ENCODE measurements around the gene TMEM47. TPM values are rescaled to one million over a fixed set of nuclear protein-coding genes. Genes with fewer than 3 reads are reported as not detected.

TMEM47 gene
- total RNA-seq, 4 donors from 2014 or later, result 7.8 to 12.7 (median 10.5) TPM

- no peaks in the 10 kb centered on the region for H3K9me3 ChIP-seq
- DNase-seq (ENCODE audit: low spot score in 2 of 2), result peak in 1 of 2 donors; percentile 59
- WGBS, result 34% methylated on average over 15 of the region's 27 CpGs
- H3K4me3 ChIP-seq, result peak overlapping the region; percentile 66
- no peaks in the 10 kb centered on the region for H3K27me3 ChIP-seq
- TF ChIP-seq POLR2A (IDR thresholded peaks at IDR 0.05), result no peak
- no peak for TF ChIP-seq CTCF (IDR thresholded peaks at IDR 0.05)
- no peak for TF ChIP-seq EP300 (IDR thresholded peaks at IDR 0.05)
- no peak for TF ChIP-seq POLR2AphosphoS5 (IDR thresholded peaks at IDR 0.05)
- H3K27ac ChIP-seq, result peak overlapping the region; percentile 81
- H3K4me1 ChIP-seq, result no peaks in the 10 kb centered on the region
- no peaks in the 10 kb centered on the region for H3K36me3 ChIP-seq
These were observed 631 bp downstream of the TMEM47 start for GRCh38 chrX:34656467-34656841.

- H3K36me3 ChIP-seq, result no peaks in the 10 kb centered on the region
- no peak for DNase-seq (ENCODE audit: low spot score in 2 of 2)
- no peaks in the 10 kb centered on the region for H3K4me1 ChIP-seq
- H3K27me3 ChIP-seq, result no peaks in the 10 kb centered on the region
- H3K27ac ChIP-seq, result peak overlapping the region; percentile 81
- H3K4me3 ChIP-seq, result peak overlapping the region; percentile 66
- TF ChIP-seq POLR2A (IDR thresholded peaks at IDR 0.05), result no peak
- no peak for TF ChIP-seq POLR2AphosphoS5 (IDR thresholded peaks at IDR 0.05)
- no peak for TF ChIP-seq CTCF (IDR thresholded peaks at IDR 0.05)
- TF ChIP-seq EP300 (IDR thresholded peaks at IDR 0.05), result no peak
- 33% methylated on average over 25 of the region's 25 CpGs for WGBS
- H3K9me3 ChIP-seq, result no peaks in the 10 kb centered on the region
These were observed 1.3 kb downstream of the TMEM47 start for GRCh38 chrX:34655501-34656455.

GRCh38 chrX:34654696-34655490 lies 2.2 kb downstream of the TMEM47 start:
- 44% methylated on average over 9 of the region's 9 CpGs for WGBS
- no peak for DNase-seq (ENCODE audit: low spot score in 2 of 2)
- Histone ChIP-seq H3K4me3 (peak overlapping the region; percentile 66), H3K27me3 (no peaks in the 10 kb centered on the region), H3K9me3 (no peaks in the 10 kb centered on the region), H3K36me3 (no peaks in the 10 kb centered on the region), H3K27ac (peak overlapping the region; percentile 81), H3K4me1 (no peaks in the 10 kb centered on the region)
- no peak for TF ChIP-seq POLR2AphosphoS5 (IDR thresholded peaks at IDR 0.05)
- no peak for TF ChIP-seq EP300 (IDR thresholded peaks at IDR 0.05)
- TF ChIP-seq POLR2A (IDR thresholded peaks at IDR 0.05), result no peak
- TF ChIP-seq CTCF (IDR thresholded peaks at IDR 0.05), result no peak

GRCh38 chrX:34653811-34654210 lies 3.3 kb downstream of the TMEM47 start:
- H3K27ac ChIP-seq, result peak overlapping the region; percentile 4
- H3K4me3 ChIP-seq, result peak overlapping the region; percentile 66
- DNase-seq (ENCODE audit: low spot score in 2 of 2), result no peak
- no peaks in the 10 kb centered on the region for H3K27me3 ChIP-seq
- H3K36me3 ChIP-seq, result no peaks in the 10 kb centered on the region
- no peaks in the 10 kb centered on the region for H3K9me3 ChIP-seq
- WGBS, result 67% methylated on average over 6 of the region's 6 CpGs
- no peaks in the 10 kb centered on the region for H3K4me1 ChIP-seq
- TF ChIP-seq CTCF (IDR thresholded peaks at IDR 0.05) (no peak), POLR2AphosphoS5 (IDR thresholded peaks at IDR 0.05) (no peak), EP300 (IDR thresholded peaks at IDR 0.05) (no peak), POLR2A (IDR thresholded peaks at IDR 0.05) (no peak)

GRCh38 chrX:34642849-34643248 lies 14.2 kb downstream of the TMEM47 start:
- Histone ChIP-seq H3K36me3 (no peaks in the 10 kb centered on the region), H3K4me3 (no peak overlapping the region), H3K9me3 (no peaks in the 10 kb centered on the region), H3K27ac (no peak overlapping the region), H3K27me3 (no peaks in the 10 kb centered on the region), H3K4me1 (no peaks in the 10 kb centered on the region)
- WGBS, result 79% methylated on average over 2 of the region's 2 CpGs
- TF ChIP-seq EP300 (IDR thresholded peaks at IDR 0.05) (no peak), POLR2AphosphoS5 (IDR thresholded peaks at IDR 0.05) (no peak), CTCF (IDR thresholded peaks at IDR 0.05) (no peak), POLR2A (IDR thresholded peaks at IDR 0.05) (no peak)
- DNase-seq (ENCODE audit: low spot score in 2 of 2), result no peak
